Lower leg skin (tissue), 4 donors: ENCODE data around the gene ZNF219. TPM values are rescaled to one million over a fixed set of nuclear protein-coding genes. Genes with fewer than 3 reads are reported as not detected.

ENCODE experiments used
- total RNA-seq, 4 donors: library from RNA; depleted of rRNA; stranded (reverse); fragments of >200 nt; gene quantifications; one replicate each; pipeline ENCODE4 v1.1.0, GENCODE V29; 2016

Gene ZNF219
- total RNA-seq, 4 donors from 2014 or later = 56.9 to 89.9 (median 82.2) TPM

Other genes with a start within 250 kb of the ZNF219 start
- gene RNASE3, start 207.3 kb downstream of the ZNF219 start, total RNA-seq = not detected
- gene RNASE2, start 143.2 kb downstream of the ZNF219 start, total RNA-seq = under 1 TPM in 1 of 4 donors, not detected in 3; 0.96 TPM
- gene METTL17, start 108.7 kb downstream of the ZNF219 start, total RNA-seq = 100 to 1,000 TPM in 2 of 4 donors, 10 to 100 TPM in 2; 73.0 to 152 (median 91.6) TPM
- gene SLC39A2, start 99.4 kb downstream of the ZNF219 start, total RNA-seq = 100 to 1,000 TPM in 1 of 4 donors, 10 to 100 TPM in 3; 25.3 to 117 (median 46.9) TPM
- 100 to 1,000 TPM; 186 to 475 (median 282) TPM for gene NDRG2, start 73.6 kb downstream of the ZNF219 start, total RNA-seq
- gene TPPP2, start 68.4 kb downstream of the ZNF219 start, total RNA-seq = under 1 TPM in 1 of 4 donors, not detected in 3; 0.71 TPM
- not detected for gene RNASE13, start 63.8 kb downstream of the ZNF219 start, total RNA-seq
- 10 to 100 TPM; 34.1 to 83.3 (median 47.8) TPM for gene RNASE7, start 56.3 kb downstream of the ZNF219 start, total RNA-seq
- gene RNASE8, start 40.8 kb downstream of the ZNF219 start, total RNA-seq = not detected
- gene ARHGEF40, start 28.4 kb downstream of the ZNF219 start, total RNA-seq = 10 to 100 TPM in 3 of 4 donors, 1 to 10 TPM in 1; 7.5 to 21.2 (median 14.4) TPM
- 1 to 10 TPM in 1 of 4 donors, under 1 TPM in 1, not detected in 2; 0.39 to 1.0 TPM for gene TMEM253, start 2.4 kb upstream of the ZNF219 start, total RNA-seq
- under 1 TPM in 1 of 4 donors, not detected in 3; 0.17 TPM for gene OR5AU1, start 57.4 kb upstream of the ZNF219 start, total RNA-seq
- 100 to 1,000 TPM; 312 to 425 (median 376) TPM for gene HNRNPC, start 170.8 kb upstream of the ZNF219 start, total RNA-seq
- 1 to 10 TPM in 1 of 4 donors, under 1 TPM in 1, not detected in 2; 0.21 to 2.6 TPM for gene RPGRIP1, start 181.4 kb upstream of the ZNF219 start, total RNA-seq